ENCODE measurements around the gene ASXL3.

- no peak for TF ChIP-seq CTCF (IDR thresholded peaks at IDR 0.05; ENCODE audit: low read depth, low read length, missing input control)
- no peak for TF ChIP-seq EGR1 (IDR thresholded peaks at IDR 0.05; ENCODE audit: low read depth in 2 of 2)
- TF ChIP-seq JUND (IDR thresholded peaks at IDR 0.05): no peak
- TF ChIP-seq YY1 (IDR thresholded peaks at IDR 0.05): no peak
- no peak for TF ChIP-seq GABPA (IDR thresholded peaks at IDR 0.05 in 1 of 2, conservative IDR thresholded peaks at IDR 0.05 in 1 of 2)
- TF ChIP-seq REST (IDR thresholded peaks at IDR 0.05): no peak
- TF ChIP-seq MAX (IDR thresholded peaks at IDR 0.05): no peak
- TF ChIP-seq SP1 (IDR thresholded peaks at IDR 0.05): no peak
- no peak for TF ChIP-seq ATF3 (IDR thresholded peaks at IDR 0.05)
- TF ChIP-seq TAF1 (conservative IDR thresholded peaks at IDR 0.05): no peak
- TF ChIP-seq NR2F2 (IDR thresholded peaks at IDR 0.05): no peak
Observed at GRCh38 chr18:33755391-33755790, 177.4 kb downstream of the ASXL3 start.

All from liver (tissue), 3 donors.